Stimulated activated CD4-positive, alpha-beta T cell treated with anti-CD3 and anti-CD28 coated beads, Interleukin-15, amount 100 ng/mL, for 48 hours (primary cell): ENCODE measurements around the gene TANGO6.

Experiments
- DNase-seq, 2 donors: peaks; one replicate each; pipeline ENCODE4 v3.0.0-alpha.2; 2020; ENCODE audit warnings: low read depth in 2 of 2

Gene TANGO6

DNA sequence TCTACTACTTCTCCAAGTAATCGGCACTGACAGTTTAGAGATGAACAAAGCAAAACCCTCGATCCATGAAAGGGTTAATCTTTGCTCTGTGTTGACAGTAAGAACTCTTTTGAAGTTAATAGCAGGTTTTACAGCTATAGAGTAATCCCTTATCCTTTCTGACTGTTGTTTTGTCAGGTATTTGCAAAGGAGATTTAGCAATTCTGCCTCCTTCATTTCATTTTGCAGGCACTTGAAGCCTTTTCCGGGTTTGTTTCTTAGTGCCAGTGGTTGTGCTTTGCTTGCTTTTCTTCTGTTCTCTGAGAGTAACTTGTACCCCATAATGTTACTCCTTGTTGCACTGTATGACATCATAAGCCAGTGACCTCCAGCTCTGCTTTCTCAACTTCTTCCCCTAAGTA is 64.5 kb downstream of the TANGO6 start:
- no peak for DNase-seq

DNA sequence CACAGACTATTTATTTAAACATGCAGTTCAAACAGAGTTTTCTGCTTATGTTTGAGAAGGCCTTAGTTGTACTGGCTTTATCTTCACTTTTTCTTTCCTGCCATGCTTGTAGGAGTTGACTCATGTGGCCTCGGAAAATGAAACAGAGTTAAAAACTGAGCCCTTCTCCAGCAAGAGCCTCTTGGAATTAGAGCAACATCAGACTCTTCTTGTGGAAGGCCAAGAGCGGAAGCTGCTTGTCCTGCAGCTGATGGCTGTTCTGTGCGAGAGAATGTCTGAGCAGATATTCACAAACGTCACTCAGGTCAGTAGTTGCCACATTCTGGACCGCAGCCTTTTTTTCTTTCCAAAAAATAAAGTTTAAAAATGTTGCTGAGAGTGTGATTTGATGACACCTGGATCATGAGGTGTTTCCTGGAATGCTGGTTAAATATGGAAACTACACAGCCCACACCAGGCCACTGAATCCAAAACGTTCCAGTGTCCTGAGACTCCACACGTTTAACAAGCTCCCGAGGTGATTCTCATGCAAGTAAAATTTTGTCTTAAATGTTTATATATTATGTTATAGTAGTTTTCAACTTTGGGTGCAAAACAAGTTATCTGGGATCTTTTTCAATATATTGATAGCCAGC is 65.9 kb downstream of the TANGO6 start:
- no peak for DNase-seq

DNA sequence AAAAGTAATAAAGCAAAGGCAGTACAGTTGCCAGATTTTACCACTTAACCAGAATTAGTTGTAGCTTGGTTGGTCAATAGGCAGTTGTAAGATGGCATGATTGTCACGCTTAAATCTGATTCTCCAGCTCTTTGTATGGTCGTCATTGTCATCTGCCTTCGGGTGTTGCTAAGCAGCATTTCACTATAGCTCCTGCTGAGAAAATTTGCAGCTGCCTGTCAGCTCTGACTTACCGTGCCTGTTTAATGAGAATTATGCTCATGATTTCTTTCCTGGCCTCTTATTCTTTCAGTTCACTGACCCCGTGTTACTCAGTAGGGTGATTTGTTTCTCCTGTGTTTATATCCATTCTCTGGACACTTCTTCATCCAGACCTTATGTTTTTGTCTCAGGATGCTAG is 66.7 kb downstream of the TANGO6 start:
- DNase-seq = no peak

DNA sequence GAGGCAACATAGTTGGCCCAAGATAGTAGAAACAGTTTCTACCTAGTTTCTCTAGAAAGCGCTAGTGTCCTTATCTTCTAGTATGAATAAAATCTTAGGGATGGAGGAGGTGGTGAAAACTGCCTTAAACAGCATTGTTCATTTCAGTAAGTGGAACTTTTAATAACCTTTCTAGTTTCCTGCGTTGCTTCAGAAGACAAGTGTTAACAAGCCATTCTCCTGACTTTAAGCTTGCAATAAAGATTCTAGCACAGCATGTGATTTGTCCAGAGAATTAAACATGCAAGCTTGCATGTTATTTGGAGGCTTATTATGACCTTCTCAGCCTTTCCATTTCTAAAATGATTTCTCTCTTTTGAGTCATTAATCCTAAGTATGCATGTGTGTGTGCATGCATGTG is 72.3 kb downstream of the TANGO6 start:
- no peak for DNase-seq

DNA sequence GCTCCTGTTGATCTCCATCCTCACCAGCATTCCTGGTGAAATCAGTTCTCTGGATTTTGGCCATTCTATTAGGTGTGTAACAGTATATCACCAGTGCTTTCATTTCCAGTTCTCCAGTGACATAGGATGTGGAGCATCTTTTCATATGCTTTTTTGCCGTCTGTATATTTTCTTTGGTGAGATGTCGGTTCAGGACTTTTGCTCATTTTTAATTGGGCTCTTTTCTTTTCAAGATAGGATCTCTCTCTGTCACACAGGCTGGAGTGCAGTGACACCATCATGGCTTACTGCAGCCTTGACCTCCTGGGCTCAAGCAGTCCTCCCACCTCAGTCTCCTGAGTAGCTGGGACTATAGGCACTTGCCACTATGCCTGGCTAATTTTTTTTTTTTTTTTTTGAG is 74.2 kb downstream of the TANGO6 start:
- DNase-seq = no peak

DNA sequence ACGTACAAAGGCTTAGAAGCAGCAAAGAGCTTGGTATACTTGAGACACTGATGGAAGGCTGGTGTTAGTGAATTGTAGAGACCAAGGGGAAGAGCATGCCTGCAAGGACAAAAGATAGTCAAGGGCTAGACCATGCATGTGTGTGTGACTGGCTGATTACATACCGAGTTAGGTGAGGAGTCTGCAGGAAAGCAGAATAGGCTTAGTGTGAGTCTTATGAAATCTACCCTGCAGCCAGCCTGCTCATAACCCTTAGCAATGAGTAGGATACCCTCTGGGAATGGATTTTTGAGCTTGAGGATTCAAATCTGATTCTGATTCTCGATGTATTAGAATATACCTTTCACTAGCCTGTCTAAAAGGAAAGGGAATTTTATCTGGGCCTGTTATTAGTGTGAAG is 77.0 kb downstream of the TANGO6 start:
- no peak for DNase-seq

DNA sequence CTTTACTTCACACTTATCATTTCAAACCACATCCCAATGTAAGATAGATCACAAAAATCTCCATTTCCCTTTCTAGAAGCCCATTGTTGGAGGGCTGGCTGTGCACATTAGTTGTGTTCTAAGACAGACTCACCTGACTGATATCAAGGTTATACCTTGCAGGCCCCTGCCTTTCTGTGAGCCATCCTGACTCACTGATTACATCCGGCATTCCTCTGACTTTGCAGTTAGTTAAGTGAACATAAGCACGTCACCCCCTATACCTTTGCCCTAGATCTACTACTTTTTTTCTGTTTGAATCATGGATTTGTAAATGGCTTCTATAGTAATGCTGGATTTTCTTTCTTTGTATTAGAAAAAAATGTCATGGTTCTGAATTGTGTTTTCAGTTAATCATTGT is 78.3 kb downstream of the TANGO6 start:
- DNase-seq = no peak

DNA sequence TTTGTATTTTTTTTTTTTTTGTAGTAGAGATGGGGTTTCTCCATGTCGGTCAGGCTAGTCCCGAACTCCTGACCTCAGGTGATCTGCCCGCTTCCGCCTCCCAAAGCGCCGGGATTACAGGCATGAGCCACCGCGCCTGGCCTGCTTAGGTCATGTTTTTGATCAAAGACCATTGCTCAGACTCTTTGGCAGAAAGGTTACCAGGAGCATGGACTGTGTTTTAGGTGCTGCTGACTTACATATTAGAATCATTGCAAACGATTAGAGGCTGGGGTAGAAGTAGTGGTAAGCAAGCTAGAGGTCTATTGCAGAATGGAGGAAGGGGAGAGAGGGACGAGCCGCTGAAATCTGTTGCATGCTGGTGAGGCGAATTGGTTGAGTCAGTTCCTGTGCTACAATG is 79.8 kb downstream of the TANGO6 start:
- no peak for DNase-seq

DNA sequence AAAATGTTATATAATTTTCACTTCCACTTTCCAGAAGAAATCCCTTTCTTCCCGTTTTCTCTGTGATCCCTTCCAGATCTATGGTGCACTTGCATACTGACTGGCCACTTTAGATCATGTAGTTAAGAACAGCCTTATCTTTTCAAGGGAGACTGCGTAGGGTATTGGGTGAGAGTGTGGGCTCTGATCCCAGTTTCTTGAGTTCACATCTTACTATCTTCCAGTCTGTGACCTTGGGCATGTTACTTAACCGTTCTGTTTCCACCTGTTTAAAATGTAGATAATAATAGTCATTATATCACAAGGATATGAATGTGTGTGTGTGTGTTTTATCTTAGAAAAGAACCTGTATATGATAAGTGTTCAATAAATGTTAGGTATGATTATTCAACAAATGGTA is 83.7 kb downstream of the TANGO6 start:
- no peak for DNase-seq

DNA sequence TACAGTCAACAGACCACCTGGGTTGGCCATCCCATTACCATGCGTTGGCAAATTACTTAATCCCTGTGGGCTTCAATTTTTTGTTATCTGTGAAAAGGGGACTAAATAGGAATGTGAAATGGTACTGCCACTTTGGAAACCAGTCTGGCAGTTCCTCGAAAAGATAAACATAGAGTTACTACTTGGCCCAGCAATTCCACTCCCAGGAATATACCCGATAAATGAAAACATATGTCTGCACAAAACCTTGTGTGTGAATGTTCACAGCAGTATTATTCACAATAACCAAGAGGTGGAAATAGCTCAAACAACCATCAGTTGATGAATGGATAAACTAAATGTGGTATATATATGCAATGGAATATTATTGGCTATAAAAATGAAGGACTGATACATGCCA is 87.9 kb downstream of the TANGO6 start:
- no peak for DNase-seq

DNA sequence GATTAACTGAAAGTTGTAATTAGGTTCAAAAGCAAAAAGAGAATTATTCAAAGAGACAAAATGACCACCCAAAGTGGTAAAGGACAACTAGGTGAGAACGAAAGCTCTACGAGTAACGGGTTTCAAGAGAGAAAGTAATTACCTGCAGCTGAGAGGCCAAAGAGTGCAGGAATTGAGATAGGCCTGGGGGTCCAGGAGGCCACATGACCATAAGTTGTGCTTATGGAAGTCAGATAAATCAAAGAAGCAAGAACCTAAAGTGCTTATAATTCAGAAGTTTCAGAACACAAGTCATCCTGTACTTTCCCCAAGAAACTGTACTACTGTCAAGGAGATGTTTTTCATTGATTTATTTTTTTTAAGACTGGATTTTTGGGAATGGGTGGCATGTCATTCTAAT is 91.1 kb downstream of the TANGO6 start:
- DNase-seq = no peak

DNA sequence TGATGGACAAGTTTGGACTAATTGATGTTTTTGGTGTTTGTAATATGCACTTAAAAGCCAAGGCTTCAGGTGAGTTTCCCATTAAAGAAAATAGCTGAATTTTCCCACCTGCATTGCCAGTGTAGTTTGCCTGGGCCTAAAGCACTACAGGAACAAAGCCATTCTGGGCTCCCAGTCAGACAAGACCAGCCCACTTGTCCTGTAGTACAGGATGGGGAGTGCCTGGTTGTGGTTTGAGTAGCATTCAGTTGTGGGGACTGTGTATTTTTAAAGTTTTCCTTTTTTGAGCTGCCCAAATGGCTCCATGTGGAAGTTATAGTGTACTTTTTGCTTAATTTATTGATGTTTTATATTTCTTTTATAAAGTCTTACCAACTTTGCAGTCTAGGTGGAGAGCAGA is 91.7 kb downstream of the TANGO6 start:
- DNase-seq = no peak

DNA sequence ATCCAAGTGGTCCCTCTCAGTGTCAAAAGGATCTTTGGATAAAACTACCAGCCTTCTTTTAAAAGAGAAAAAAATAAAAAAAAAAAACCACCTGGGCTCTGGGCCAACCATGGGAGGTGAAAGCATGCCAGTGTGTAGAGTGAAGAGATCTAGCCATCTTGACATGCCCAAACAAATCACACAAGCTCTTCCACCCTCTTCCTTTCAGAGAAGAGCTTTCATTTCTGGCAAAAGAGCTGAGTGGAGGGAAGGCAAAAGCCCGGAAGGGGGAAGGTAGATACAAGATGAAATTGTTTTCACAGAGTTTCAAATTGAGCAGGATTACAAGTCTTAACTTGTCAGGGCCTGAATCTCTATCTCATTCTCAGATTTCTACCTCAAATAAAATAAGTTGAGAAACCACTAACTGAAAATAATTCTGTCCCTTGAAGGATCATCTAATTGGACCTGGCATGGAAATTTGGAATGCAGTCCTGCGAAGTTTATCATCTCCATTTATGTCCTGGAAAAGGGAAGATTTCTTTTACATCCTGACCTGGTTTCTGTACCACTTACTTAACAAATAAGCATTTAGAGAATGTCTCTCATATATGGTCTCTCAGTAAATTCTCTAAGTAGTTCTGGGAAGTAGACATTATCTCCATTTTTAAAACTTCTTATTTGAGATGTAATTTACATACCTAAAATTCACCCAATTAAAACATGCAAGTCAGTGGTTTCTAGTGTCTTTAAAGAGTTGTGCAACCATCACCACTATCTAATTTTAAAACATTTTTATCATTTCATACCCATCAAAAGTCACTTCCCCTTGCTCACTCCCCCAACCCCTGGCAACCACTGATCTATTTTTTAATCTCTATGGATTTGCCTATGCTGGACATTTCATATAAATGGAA is 93.7 kb downstream of the TANGO6 start:
- DNase-seq = no peak

DNA sequence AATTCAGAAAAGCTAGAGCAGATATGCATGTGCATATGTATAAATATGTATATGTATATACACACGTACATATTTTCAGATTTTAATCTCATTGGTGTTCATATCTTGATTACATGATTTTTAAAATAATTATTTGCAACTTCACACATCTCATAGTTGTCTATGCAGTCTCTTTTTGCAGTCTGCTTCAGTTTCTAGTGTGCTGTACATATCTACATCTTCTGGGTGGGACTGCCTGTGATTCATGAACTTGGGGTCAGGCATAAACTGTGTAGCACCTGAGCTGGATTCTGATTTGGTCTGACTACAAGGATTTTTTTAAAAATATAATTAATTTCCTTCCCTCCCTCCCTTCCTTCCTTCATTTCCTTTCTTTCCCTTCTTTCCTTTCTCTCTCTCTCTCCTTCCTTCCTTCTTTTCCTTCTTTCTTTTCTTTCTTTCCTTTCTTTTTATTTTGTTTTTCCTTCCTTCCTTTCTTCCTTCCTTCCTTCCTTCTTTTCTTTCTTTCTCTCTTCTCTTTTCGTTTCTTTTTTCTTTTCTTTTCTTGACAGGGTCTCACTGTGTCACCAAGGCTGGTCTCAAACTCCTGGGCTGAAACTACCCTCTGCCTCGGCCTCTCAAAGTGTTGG is 96.5 kb downstream of the TANGO6 start:
- DNase-seq = no peak

DNA sequence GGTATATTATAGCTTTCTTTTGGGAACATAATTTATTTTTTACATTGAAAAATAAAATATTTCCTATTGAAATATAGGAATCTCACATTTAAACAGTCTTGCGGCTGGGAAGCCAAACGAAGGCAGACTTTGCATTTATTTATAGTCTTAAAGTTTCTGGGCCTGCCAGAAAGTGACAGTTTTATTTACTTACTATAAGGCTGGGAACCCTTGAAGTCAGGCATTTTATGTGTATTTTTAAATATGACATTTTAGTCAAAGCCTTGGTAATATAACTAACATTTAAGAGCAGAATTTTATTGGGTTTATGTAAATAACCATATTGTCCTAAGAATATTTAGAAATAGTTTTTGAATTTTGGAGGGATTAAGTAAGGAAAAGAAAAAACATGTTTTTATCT is 97.5 kb downstream of the TANGO6 start:
- no peak for DNase-seq

DNA sequence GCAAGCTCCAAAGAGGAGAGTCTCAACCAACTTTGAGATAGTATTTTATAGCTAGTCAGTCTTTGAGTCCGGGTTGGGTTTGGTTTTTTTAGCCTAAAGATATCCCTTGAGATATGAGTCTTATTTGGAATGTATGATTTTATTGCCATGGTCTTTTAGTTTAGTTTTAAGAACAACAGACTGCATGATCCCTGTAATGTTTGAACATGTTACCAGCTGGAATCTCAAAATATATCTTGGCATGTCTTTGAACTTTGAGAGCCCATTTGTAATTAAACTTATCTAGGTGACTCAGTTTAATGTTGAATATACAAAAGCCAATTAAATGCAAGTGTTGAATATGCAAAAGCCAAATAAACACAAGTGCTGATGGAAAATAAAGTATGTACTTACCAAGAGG is 100.6 kb downstream of the TANGO6 start:
- no peak for DNase-seq

DNA sequence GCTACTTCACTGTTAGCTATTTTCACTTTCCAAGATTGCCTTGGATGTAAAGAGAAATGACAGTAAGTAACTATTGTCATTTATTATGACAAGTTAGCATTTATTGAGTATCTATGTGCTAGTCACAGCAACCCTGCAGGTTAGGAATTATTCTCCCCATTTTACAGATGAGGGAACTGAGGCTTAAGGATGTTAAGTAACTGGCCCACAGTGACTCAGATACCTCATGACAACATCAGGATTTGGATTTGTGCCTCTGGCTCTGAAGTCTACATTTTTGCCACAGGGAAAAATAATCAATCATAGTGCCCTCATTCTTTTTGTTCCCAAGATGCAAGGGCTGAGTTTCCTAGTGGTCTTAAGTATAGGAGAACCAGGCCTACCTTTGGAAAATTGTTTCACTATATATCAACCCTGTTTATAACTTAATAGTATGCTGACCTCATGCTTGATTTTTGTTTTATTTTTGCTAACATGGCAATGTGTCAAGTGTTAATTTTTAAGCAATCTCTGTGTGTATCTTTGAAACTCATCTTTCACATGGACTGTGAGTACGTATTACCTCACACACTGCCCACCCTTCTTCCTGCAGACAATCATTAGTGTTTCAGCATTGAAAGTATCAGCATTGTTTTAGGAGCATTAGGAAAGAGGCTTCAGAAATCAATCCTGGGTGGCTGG is 105.0 kb downstream of the TANGO6 start:
- DNase-seq = no peak

DNA sequence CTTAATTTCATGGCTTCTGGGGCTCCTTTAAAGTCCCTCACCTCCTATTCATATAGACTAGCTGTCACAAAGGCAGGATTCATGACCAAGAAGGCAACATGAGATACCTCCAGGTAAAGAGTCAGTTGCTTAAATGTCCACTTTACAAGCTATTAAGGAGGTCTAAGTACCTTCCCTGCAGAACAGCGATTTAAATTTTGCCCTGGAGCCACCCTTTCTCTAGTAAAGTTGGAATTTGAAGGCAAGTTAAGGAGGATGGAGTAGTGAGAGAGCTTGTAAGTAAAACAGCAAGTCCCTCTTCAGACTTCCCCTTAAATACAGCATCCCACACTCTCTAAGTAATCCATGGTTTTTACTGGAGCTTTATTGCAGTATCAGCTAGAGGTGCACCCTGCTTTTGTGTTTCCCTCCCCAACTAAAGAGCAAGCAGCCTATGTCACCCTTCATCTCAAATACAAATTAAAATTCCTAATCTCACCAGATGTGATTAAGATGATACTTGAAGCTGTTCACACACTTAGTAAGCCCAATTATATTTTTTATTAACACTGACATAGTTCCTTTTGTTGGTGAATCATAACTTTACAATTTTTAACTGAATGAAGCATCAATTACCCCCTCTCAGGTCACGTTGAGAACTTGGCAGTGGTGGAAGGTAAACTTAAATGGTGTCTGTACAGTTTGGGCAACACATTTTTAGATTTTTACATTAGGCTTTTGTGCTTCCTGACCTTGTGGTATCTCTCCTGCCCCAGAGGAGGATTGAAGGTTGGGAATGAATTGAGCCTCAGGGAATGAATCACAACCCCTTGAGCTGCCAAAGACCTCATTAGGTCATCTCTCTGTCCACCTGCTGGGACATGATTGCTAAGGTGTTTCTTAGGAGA is 108.9 kb downstream of the TANGO6 start:
- DNase-seq = no peak

DNA sequence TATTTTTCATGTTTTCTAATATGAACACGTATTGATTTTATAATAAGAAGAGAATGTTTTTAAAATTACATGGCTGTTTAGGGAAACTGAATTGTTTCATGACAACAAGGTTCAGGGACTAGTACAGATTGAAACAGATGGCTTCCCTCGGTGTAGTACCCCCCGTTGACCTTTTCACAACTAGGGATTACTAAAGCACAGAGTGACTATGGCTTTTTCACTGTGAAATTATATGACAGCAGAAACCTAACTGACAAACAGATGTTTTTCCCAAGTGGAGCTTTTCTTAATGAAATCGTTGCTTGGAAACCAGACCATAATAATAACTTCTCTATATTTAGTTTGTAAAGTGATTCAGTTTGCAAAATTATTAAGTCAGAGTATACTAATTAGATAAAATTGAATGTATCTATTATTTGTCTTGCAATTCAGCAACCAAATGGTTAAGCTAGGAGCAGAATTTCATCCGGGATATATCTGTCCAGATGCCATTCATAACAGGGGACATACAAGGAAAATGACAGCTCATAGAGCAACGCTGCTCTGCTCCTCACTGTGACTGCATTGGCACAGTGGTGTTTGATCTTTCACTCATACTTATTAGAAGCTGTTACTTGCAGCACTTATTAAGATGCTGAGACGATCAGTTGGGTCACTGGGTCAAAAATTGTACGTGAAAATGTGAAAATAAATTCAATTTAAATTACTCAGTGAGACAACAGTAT is 111.7 kb downstream of the TANGO6 start:
- no peak for DNase-seq

DNA sequence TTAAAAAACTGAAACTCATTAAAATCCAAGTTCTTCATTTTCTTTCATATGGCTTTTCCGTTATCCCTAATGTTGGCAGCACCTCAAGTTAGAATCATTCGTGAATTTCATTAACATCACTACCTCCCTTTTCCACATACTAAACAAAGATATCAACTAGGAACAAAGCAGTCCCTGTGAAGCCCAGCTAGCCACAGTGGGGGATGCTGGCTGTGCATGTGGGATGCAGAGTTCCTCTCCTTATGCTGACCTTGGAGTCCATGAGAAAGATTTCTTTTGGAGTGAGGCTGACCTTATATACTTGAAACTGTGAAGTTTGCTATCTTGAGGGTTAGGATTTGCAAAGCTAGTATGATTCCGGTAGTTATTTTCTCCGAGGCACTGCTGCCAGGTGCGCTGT is 117.6 kb downstream of the TANGO6 start:
- no peak for DNase-seq
